Brain microvascular endothelial cell (primary cell): Measurements from ENCODE around the gene NEAT1.

Experiments
- DNase-seq: peaks from one replicate; pipeline ENCODE4 v3.0.0-alpha.2; 2020
- H3K27ac ChIP-seq: fragments of 250-450 bp; sonication (Bioruptor Pico); 2 replicates; pipeline ENCODE4 v1.5.1; 2020; ENCODE audit warnings: mild to moderate bottlenecking, moderate library complexity
- H3K27me3 ChIP-seq: fragments of 250-450 bp; sonication (Bioruptor Pico); replicated peaks from 2 replicates; pipeline ENCODE4 v1.5.1; 2020; ENCODE audit warnings: mild to moderate bottlenecking
- H3K36me3 ChIP-seq: fragments of 250-450 bp; sonication (Bioruptor Pico); replicated peaks from 2 replicates; pipeline ENCODE4 v1.5.1; 2020; ENCODE audit warnings: mild to moderate bottlenecking
- H3K4me3 ChIP-seq: 2 replicates; pipeline ENCODE4 v1.5.1; 2011; ENCODE audit warnings: low read depth, mild to moderate bottlenecking, control low read depth, low read length, moderate library complexity
- CTCF ChIP-seq: IDR thresholded peaks from 2 replicates; pipeline ENCODE4 v1.5.1; 2011; ENCODE audit warnings: low read depth, mild to moderate bottlenecking, moderate library complexity, low read length, control low read depth, inconsistent platforms; ENCODE audit errors: missing control alignments
- in situ Hi-C: cut with HindIII; loops from 2 replicates; pipeline ENCODE4 v1.10.0; 2017; ENCODE audit warnings: low sequenced_read_pairs, low pct_ligation_motif_present

The NEAT1 gene

GRCh38 chr11:65489035-65489705, 66.6 kb downstream of the NEAT1 start:
- H3K27ac ChIP-seq = peak overlapping the region; percentile 99
- in situ Hi-C loops = no loop called here
- no peaks in the 10 kb centered on the region for H3K27me3 ChIP-seq
- no peaks in the 10 kb centered on the region for H3K36me3 ChIP-seq
- DNase-seq = peak; percentile 84
- no peak for TF ChIP-seq CTCF
- no peak overlapping the region for H3K4me3 ChIP-seq

GRCh38 chr11:65489706-65490320, 67.2 kb downstream of the NEAT1 start:
- DNase-seq = peak; percentile 27
- no peaks in the 10 kb centered on the region for H3K36me3 ChIP-seq
- H3K27me3 ChIP-seq = no peaks in the 10 kb centered on the region
- peak overlapping the region; percentile 99 for H3K27ac ChIP-seq
- in situ Hi-C loops = no loop called here
- TF ChIP-seq CTCF = no peak
- H3K4me3 ChIP-seq = no peak overlapping the region

GRCh38 chr11:65491163-65491465, 68.5 kb downstream of the NEAT1 start:
- no peak for TF ChIP-seq CTCF
- peak overlapping the region; percentile 99 for H3K27ac ChIP-seq

GRCh38 chr11:65491614-65492386, 69.2 kb downstream of the NEAT1 start:
- no peak overlapping the region for H3K4me3 ChIP-seq
- TF ChIP-seq CTCF = no peak
- no peaks in the 10 kb centered on the region for H3K36me3 ChIP-seq
- no peaks in the 10 kb centered on the region for H3K27me3 ChIP-seq
- in situ Hi-C loops = no loop called here
- peak overlapping the region; percentile 99 for H3K27ac ChIP-seq
- peak; percentile 93 for DNase-seq

More at GRCh38 chr11:65491163-65491465, 68.5 kb downstream of the NEAT1 start:
- Histone ChIP-seq H3K27me3 (no peaks in the 10 kb centered on the region), H3K36me3 (no peaks in the 10 kb centered on the region), H3K4me3 (no peak overlapping the region)
- in situ Hi-C loops = no loop called here
- DNase-seq = peak; percentile 30

GRCh38 chr11:65492387-65492636, 69.7 kb downstream of the NEAT1 start:
- DNase-seq = no peak
- in situ Hi-C loops = no loop called here
- Histone ChIP-seq H3K27me3 (no peaks in the 10 kb centered on the region), H3K27ac (peak overlapping the region; percentile 99), H3K36me3 (no peaks in the 10 kb centered on the region), H3K4me3 (no peak overlapping the region)
- no peak for TF ChIP-seq CTCF
